T-cell (primary cell): Measurements from ENCODE around the gene ODR4. TPM values are rescaled to one million over a fixed set of nuclear protein-coding genes. Genes with fewer than 3 reads are reported as not detected.
A peak's percentile ranks its signal among the peaks of the same experiment; 100 is the strongest.
"Not testable (repeated sequence)": the region's sequence is repeated elsewhere in the genome, so short reads cannot be mapped to it uniquely, and the experiment has no call there.

Experiments
- ATAC-seq, 4 experiments: fragments of 200-7000 bp in 3 of 4; fragments of 150-1000 bp in 1 of 4; cut with Tn5 transposase; replicated peaks in 1 of 4; 1 replicate in 3 of 4; 2 replicates in 1 of 4; pipeline ENCODE4 v1.10.0; 2021; ENCODE audit warnings: moderate library complexity in 3 of 4, mild to moderate bottlenecking in 2 of 4, moderate number of reproducible peaks in 1 of 4
- CTCF ChIA-PET, 2 donors: fragments of 300-600 bp; sonication (Branson Sonifier 250); formaldehyde crosslinking; loops; one replicate each; lab custom pipeline; 2022; ENCODE audit warnings: antibody characterized with exemption in 2 of 2; lab: Charles Lee
- POLR2A ChIA-PET, 2 donors: fragments of 300-600 bp; sonication (Branson Sonifier 250); formaldehyde crosslinking; loops; one replicate each; lab custom pipeline; 2022; ENCODE audit warnings: antibody characterized with exemption in 2 of 2; lab: Charles Lee
- DNase-seq, 35 experiments: peaks; one replicate each; pipeline versions ENCODE4 v3.0.0 to v3.0.0-alpha.2; 2013 to 2023
- H3K27ac ChIP-seq: one replicate; pipeline ENCODE4 v1.5.1; 2013; ENCODE audit warnings: low read length
- H3K27me3 ChIP-seq, 2 experiments: replicated peaks in 1 of 2; 1 replicate in 1 of 2; 2 replicates in 1 of 2; pipeline versions ENCODE4 v1.6.1 to v1.7.0; 2013; ENCODE audit warnings: low read length in 1 of 2, mixed read lengths in 1 of 2; ENCODE audit not compliant: control insufficient read depth in 2 of 2, insufficient read depth in 2 of 2; ENCODE audit errors: extremely low read depth in 1 of 2
- H3K36me3 ChIP-seq, 2 donors: 1 replicate in 1 of 2; 2 replicates in 1 of 2; pipeline versions ENCODE4 v1.6.1 to v1.7.0; 2013; ENCODE audit warnings: low read length in 1 of 2; ENCODE audit not compliant: control insufficient read depth in 2 of 2, insufficient read depth in 1 of 2; ENCODE audit errors: extremely low read depth in 1 of 2
- H3K4me1 ChIP-seq, 2 experiments: 1 replicate in 1 of 2; 2 replicates in 1 of 2; pipeline versions ENCODE4 v1.6.1 to v1.7.0; 2013; ENCODE audit warnings: low read length in 2 of 2, mixed read lengths in 1 of 2; ENCODE audit not compliant: insufficient read depth in 2 of 2, control insufficient read depth in 1 of 2; ENCODE audit errors: extremely low read depth in 1 of 2
- H3K4me3 ChIP-seq, 2 donors: 1 replicate in 1 of 2; 2 replicates in 1 of 2; pipeline versions ENCODE4 v1.5.1 to v1.7.0; 2013; ENCODE audit warnings: mild to moderate bottlenecking in 2 of 2, low read length in 1 of 2, moderate library complexity in 1 of 2; ENCODE audit not compliant: control insufficient read depth in 1 of 2; ENCODE audit errors: extremely low read depth in 1 of 2
- H3K9me3 ChIP-seq: 2 replicates; pipeline ENCODE4 v1.7.0; 2013
- H3K27ac Mint-ChIP-seq, 2 donors: one replicate each; pipeline ENCODE4 v1.8.0; 2020 to 2021; ENCODE audit warnings: mild to moderate bottlenecking in 2 of 2, mixed read lengths in 2 of 2
- H3K27me3 Mint-ChIP-seq, 2 donors: one replicate each; pipeline ENCODE4 v1.8.0; 2021 to 2022; ENCODE audit warnings: mixed read lengths in 2 of 2
- H3K36me3 Mint-ChIP-seq: one replicate; pipeline ENCODE4 v1.8.0; 2021; ENCODE audit warnings: mixed read lengths
- H3K4me1 Mint-ChIP-seq, 3 donors: one replicate each; pipeline ENCODE4 v1.8.0; 2020 to 2022; ENCODE audit warnings: mixed read lengths in 3 of 3, mild to moderate bottlenecking in 1 of 3
- H3K4me3 Mint-ChIP-seq, 3 donors: one replicate each; pipeline ENCODE4 v1.8.0; 2020 to 2022; ENCODE audit warnings: mild to moderate bottlenecking in 3 of 3, mixed read lengths in 3 of 3, moderate library complexity in 3 of 3
- H3K9me3 Mint-ChIP-seq, 3 donors: one replicate each; pipeline ENCODE4 v1.8.0; 2020 to 2022; ENCODE audit warnings: mixed read lengths in 3 of 3
- WGBS: methylation state at CpG from one replicate; pipeline ENCODE4 v1.1.5; 2013; ENCODE audit warnings: missing lambda C conversion rate; ENCODE audit not compliant: insufficient coverage; 5-methylcytosine and 5-hydroxymethylcytosine counted together
- total RNA-seq, 35 experiments: library from RNA in 6 of 35; stranded (reverse) in 6 of 35; fragments of 120-200 nt in 1 of 35; gene quantifications; one replicate each; pipeline versions ENCODE4 v1.2.1 to v1.2.4 and lab custom pipeline; 2013 to 2026

ODR4 gene
- total RNA-seq, 5 donors from 2014 or later (not counting 1 experiment from before 2014, with no cell fraction given), result 13.2 to 22.2 (median 14.4) TPM

GRCh38 chr1:186347837-186348691 is 27.6 kb upstream of the ODR4 start:
- CTCF ChIA-PET, H3K27me3 Mint-ChIP-seq, H3K9me3 Mint-ChIP-seq, H3K4me3 Mint-ChIP-seq, ATAC-seq, H3K27me3 ChIP-seq, H3K27ac ChIP-seq, DNase-seq, H3K4me3 ChIP-seq, H3K9me3 ChIP-seq, H3K4me1 ChIP-seq, POLR2A ChIA-PET, H3K4me1 Mint-ChIP-seq: not testable (repeated sequence)
- peaks cover 0 to 84% of the 10 kb centered on the region in 2 donors for H3K36me3 ChIP-seq
- H3K36me3 Mint-ChIP-seq, result peaks cover 61% of the 10 kb centered on the region
- peak overlapping the region in 1 of 2 donors; percentile 60 for H3K27ac Mint-ChIP-seq
- 83% methylated on average over 1 of the region's 8 CpGs for WGBS

- Mint-ChIP-seq H3K36me3 (peaks cover 19% of the 10 kb centered on the region), H3K27me3 (no peaks in the 10 kb centered on the region), H3K9me3 (no peaks in the 10 kb centered on the region), H3K4me1 (peaks cover 45 to 53% (median 52%) of the 10 kb centered on the region in 3 donors), H3K27ac (peak overlapping the region; percentile 93 to 98), H3K4me3 (peak overlapping the region; percentile 92 to 97 (median 97))
- Histone ChIP-seq H3K9me3 (no peaks in the 10 kb centered on the region), H3K36me3 (peaks cover 0 to 23% of the 10 kb centered on the region in 2 donors), H3K27me3 (no peaks in the 10 kb centered on the region), H3K4me1 (peaks cover 16 to 23% of the 10 kb centered on the region in 2 experiments), H3K4me3 (peak overlapping the region; percentile 72 to 97), H3K27ac (peak overlapping the region; percentile 84)
- peak in 29 of 35 experiments; percentile 1 to 48 (median 12) for DNase-seq
- POLR2A ChIA-PET, result interaction anchor here (0.6 to 1.2 kb wide), 7 partner anchors 11 to 1620 kb away, joined by 3 to 9 read pairs (median 4); partner anchors contain the start of gene EDEM3 (in 1 of the 2)
- ATAC-seq, result peak; percentile 9 to 19 (median 11)
- CTCF ChIA-PET, result interaction anchor here (0.6 to 1.6 kb wide), 29 partner anchors 10 to 1643 kb away, joined by 3 to 12 read pairs (median 4); partner anchors contain the start of genes EDEM3 (in 1 of the 2), IVNS1ABP (in 1 of the 2) and PLA2G4A (in 1 of the 2)
- WGBS, result under 1% methylated on average over 28 of the region's 37 CpGs
These were observed 1.1 kb upstream of the ODR4 start for GRCh38 chr1:186374303-186375151.

- peak in 3 of 4 experiments; percentile 2 to 13 (median 6) for ATAC-seq
- Histone ChIP-seq H3K36me3 (peaks cover 0 to 14% of the 10 kb centered on the region in 2 donors), H3K4me1 (peaks cover 16 to 23% of the 10 kb centered on the region in 2 experiments), H3K9me3 (no peaks in the 10 kb centered on the region), H3K4me3 (peak overlapping the region; percentile 72 to 97), H3K27ac (peak overlapping the region; percentile 84), H3K27me3 (no peaks in the 10 kb centered on the region)
- peak in 2 of 35 experiments; percentile 0 to 5 for DNase-seq
- Mint-ChIP-seq H3K27me3 (no peaks in the 10 kb centered on the region), H3K9me3 (no peaks in the 10 kb centered on the region), H3K4me1 (peaks cover 41 to 52% (median 49%) of the 10 kb centered on the region in 3 donors), H3K4me3 (peak overlapping the region; percentile 92 to 97 (median 97)), H3K36me3 (peaks cover 19% of the 10 kb centered on the region), H3K27ac (peak overlapping the region; percentile 93 to 98)
- ChIA-PET POLR2A (interaction anchor here (0.6 to 1.7 kb wide), 5 partner anchors 10 to 1621 kb away, joined by 3 to 5 read pairs (median 4); partner anchors contain the start of gene EDEM3 (in 1 of the 2)), CTCF (interaction anchor here (0.7 to 1.6 kb wide), 13 partner anchors 10 to 1622 kb away, joined by 3 to 12 read pairs (median 5); partner anchors contain the start of genes EDEM3 (in 1 of the 2) and IVNS1ABP (in 1 of the 2))
- WGBS, result 0% methylated on average over 4 of the region's 12 CpGs
These were observed 286 bp downstream of the ODR4 start for GRCh38 chr1:186375929-186376319.

DNA sequence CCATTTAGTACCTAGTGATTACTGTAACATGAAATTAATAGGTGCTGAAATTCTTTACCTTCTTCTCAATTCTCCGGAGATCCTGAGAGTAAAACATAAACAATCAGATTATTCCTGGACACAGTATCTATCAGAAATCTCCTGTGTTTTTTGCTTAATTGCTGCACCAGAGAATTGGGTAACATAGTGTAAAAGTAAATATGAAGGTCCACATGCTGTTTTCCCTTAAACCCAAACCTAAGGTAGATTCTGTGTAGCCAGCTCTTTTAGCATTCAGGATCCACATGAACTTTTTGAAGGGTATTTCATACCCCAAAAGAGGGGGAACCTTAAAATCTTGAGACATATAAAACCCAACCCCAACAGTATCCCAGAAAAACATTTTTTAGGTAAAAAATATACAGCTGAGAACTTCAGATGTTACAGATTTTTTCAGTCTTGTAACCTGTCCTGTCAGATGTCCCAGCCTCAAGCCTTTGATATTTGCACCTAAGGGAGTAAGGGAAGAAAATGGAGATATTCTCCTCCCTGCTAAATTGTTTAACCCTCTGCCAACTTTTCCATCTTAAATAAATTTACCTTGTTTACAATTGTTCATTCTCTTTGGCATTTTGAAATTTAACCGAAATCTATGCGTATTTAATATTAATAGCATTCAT is 11.2 kb downstream of the ODR4 start:
- Mint-ChIP-seq H3K36me3 (peaks cover 33% of the 10 kb centered on the region), H3K9me3 (no peaks in the 10 kb centered on the region), H3K4me1 (peaks cover 0 to 4% (median 0%) of the 10 kb centered on the region in 3 donors), H3K27ac (no peak overlapping the region), H3K27me3 (no peaks in the 10 kb centered on the region), H3K4me3 (no peak overlapping the region)
- Histone ChIP-seq H3K4me1 (peaks cover 0 to 2% of the 10 kb centered on the region in 2 experiments), H3K4me3 (no peak overlapping the region), H3K27ac (no peak overlapping the region), H3K27me3 (no peaks in the 10 kb centered on the region), H3K9me3 (no peaks in the 10 kb centered on the region), H3K36me3 (peaks cover 0 to 47% of the 10 kb centered on the region in 2 donors)
- no CpG with 5 or more reads among the region's 3 CpGs for whole genome bisulfite sequencing
- CTCF ChIA-PET, result interaction anchor here in 1 of 2 donors (2.2 kb wide), 1 partner anchor 12 kb away, joined by 6 read pairs; the partner anchor contains the start of genes ODR4 and TPR
- DNase-seq (no peak), ATAC-seq (no peak)
- POLR2A ChIA-PET, result interaction anchor here in 1 of 2 donors (2.0 kb wide), 1 partner anchor 12 kb away, joined by 9 read pairs; the partner anchor contains the start of gene TPR

GRCh38 chr1:186390925-186391324 is 15.3 kb downstream of the ODR4 start:
- no peaks in the 10 kb centered on the region for H3K9me3 ChIP-seq
- WGBS, result no CpG with 5 or more reads among the region's 1 CpG

More at GRCh38 chr1:186390925-186391324, 15.3 kb downstream of the ODR4 start:
- Histone ChIP-seq H3K27me3 (no peaks in the 10 kb centered on the region), H3K36me3 (peaks cover 0 to 62% of the 10 kb centered on the region in 2 donors), H3K4me1 (no peaks in the 10 kb centered on the region), H3K4me3 (no peak overlapping the region), H3K27ac (no peak overlapping the region)
- ChIA-PET CTCF (interaction anchor here in 1 of 2 donors (0.6 to 1.5 kb wide), 3 partner anchors 16 to 1221 kb away, joined by 3 to 6 read pairs (median 3); partner anchors contain the start of gene TPR), POLR2A (interaction anchor here (0.6 to 2.0 kb wide), 3 partner anchors 15 to 825 kb away, joined by 3 to 5 read pairs (median 3); partner anchors contain the start of genes ODR4 (in 1 of the 2) and TPR (in 1 of the 2))
- Mint-ChIP-seq H3K27me3 (no peaks in the 10 kb centered on the region), H3K9me3 (no peaks in the 10 kb centered on the region), H3K4me1 (peaks cover 0 to 6% (median 0%) of the 10 kb centered on the region in 3 donors), H3K27ac (no peak overlapping the region), H3K4me3 (no peak overlapping the region), H3K36me3 (peaks cover 36% of the 10 kb centered on the region)
- DNase-seq (no peak), ATAC-seq (no peak)
